ENCODE data around the gene TMEM179. TPM values are rescaled to one million over a fixed set of nuclear protein-coding genes. Genes with fewer than 3 reads are reported as not detected.

TMEM179 gene
- total and polyA plus RNA-seq, 2 donors (not counting 3 experiments of a cell fraction or from before 2014, with no cell fraction given), result 0.14 TPM; not detected in 1

- FAIRE-seq (no peak), DNase-seq (ENCODE audit: low read depth, low spot score) (no peak)
- CTCF ChIA-PET, result no interaction called here
- Histone ChIP-seq H3K79me2 (ENCODE audit: control insufficient read depth, insufficient read depth, low read length) (no peaks in the 10 kb centered on the region), H3K9me3 (replicated peaks; ENCODE audit: control insufficient read depth, insufficient read depth, low read length) (no peaks in the 10 kb centered on the region), H3K4me1 (ENCODE audit: control insufficient read depth, extremely low read depth, insufficient read depth, low read length) (no peaks in the 10 kb centered on the region), H3K9me1 (replicated peaks; ENCODE audit: control insufficient read depth, extremely low read depth, insufficient read depth, low read length) (no peaks in the 10 kb centered on the region), H3K9ac (replicated peaks; ENCODE audit: extremely low read depth, insufficient read depth, low read length) (no peak overlapping the region), H3K27me3 (ENCODE audit: control insufficient read depth in 2 of 2, insufficient read depth in 2 of 2, low read length in 2 of 2) (no peaks in the 10 kb centered on the region), H3K27ac (ENCODE audit: insufficient read depth, low read depth, low read length) (no peak overlapping the region), H2AFZ (ENCODE audit: low read depth, low read length) (no peak overlapping the region), H3K4me3 (replicated peaks in 1 of 3; ENCODE audit: insufficient read depth in 1 of 3, low read depth in 1 of 3, low read length in 3 of 3) (no peak overlapping the region), H3K36me3 (ENCODE audit: control insufficient read depth in 2 of 2, extremely low read depth in 1 of 2, insufficient read depth in 2 of 2, low read length in 2 of 2) (no peaks in the 10 kb centered on the region), H3K4me2 (ENCODE audit: insufficient read depth, low read length) (no peak overlapping the region), H4K20me1 (replicated peaks; ENCODE audit: control insufficient read depth, extremely low read depth, insufficient read depth, low read length) (no peaks in the 10 kb centered on the region)
- no TSS peak for BruUV-seq (replicated peaks)
- intact Hi-C loops (cut with micrococcal nuclease) (no loop called here), dilution Hi-C loops (cut with MboI; ENCODE audit: extremely low pct_ligation_motif_present, low sequenced_read_pairs) (no loop called here)
- no peak for TF ChIP-seq MAX (IDR thresholded peaks at IDR 0.05; ENCODE audit: insufficient read depth, insufficient read length)
- TF ChIP-seq GATA2 (IDR thresholded peaks at IDR 0.05; ENCODE audit: insufficient read depth, insufficient read length, low read depth, low read length), result no peak
- no peak for TF ChIP-seq JUN (IDR thresholded peaks at IDR 0.05; ENCODE audit: borderline replicate concordance, insufficient read depth, insufficient read length, low read depth)
- TF ChIP-seq POLR2AphosphoS5 (IDR thresholded peaks at IDR 0.05; ENCODE audit: insufficient read depth, low read depth, low read length), result no peak
- TF ChIP-seq POLR2A (IDR thresholded peaks at IDR 0.05; ENCODE audit: low read depth, low read length), result no peak
- no peak for TF ChIP-seq CTCF (IDR thresholded peaks at IDR 0.05; ENCODE audit: extremely low read depth in 1 of 2, insufficient read depth in 1 of 2, low read depth in 1 of 2, low read length in 2 of 2)
- TF ChIP-seq MYC (IDR thresholded peaks at IDR 0.05; ENCODE audit: low read depth, low read length), result no peak
- TF ChIP-seq EZH2 (IDR thresholded peaks at IDR 0.05; ENCODE audit: borderline replicate concordance, low read depth, low read length, severe bottlenecking), result no peak
- POLR2A ChIA-PET, result no interaction called here
These were observed 30.5 kb upstream of the TMEM179 start for GRCh38 chr14:104634886-104635570.

Data from endothelial cell of umbilical vein (primary cell).